Lower leg skin (tissue), 3 donors: ENCODE measurements around the gene SPATC1L.
"Not testable (repeated sequence)": the region's sequence is repeated elsewhere in the genome, so short reads cannot be mapped to it uniquely, and the experiment has no call there.

ENCODE experiments used
- CTCF ChIP-seq, 3 donors: fragments of 450-650 bp; IDR thresholded peaks; one replicate each; pipeline ENCODE4 v1.5.1; 2016; ENCODE audit warnings: antibody characterized with exemption in 3 of 3, mild to moderate bottlenecking in 3 of 3, moderate library complexity in 2 of 3
- POLR2A ChIP-seq, 2 donors: fragments of 450-650 bp; IDR thresholded peaks; one replicate each; pipeline ENCODE4 v1.6.1; 2016 to 2017; ENCODE audit warnings: antibody characterized with exemption in 2 of 2, mild to moderate bottlenecking in 1 of 2, moderate library complexity in 1 of 2

DNA sequence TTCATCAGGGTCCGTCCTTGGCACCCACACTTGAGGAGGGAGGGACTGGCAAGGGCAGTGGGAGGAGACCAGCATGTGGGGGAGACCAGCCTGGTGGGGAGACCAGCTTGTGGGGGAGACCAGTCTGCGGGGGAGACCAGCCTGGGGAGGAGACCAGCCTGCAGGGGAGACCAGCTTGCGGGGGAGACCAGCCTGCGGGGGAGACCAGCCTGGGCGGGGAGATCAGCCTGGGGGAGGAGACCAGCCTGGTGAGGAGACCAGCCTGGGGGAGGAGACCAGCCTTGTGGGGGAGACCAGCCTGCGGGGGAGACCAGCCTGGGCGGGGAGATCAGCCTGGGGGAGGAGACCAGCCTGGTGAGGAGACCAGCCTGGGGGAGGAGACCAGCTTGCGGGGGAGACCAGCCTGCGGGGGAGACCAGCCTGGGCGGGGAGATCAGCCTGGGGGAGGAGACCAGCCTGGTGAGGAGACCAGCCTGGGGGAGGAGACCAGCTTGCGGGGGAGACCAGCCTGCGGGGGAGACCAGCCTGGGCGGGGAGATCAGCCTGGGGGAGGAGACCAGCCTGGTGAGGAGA is 836 bp downstream of the SPATC1L start:
- TF ChIP-seq CTCF, POLR2A (IDR thresholded peaks at IDR 0.05): not testable (repeated sequence)
